HG03575 (cell line): ENCODE data around the gene CROCC.
A peak's percentile ranks its signal among the peaks of the same experiment; 100 is the strongest.
"Not testable (repeated sequence)": the region's sequence is repeated elsewhere in the genome, so short reads cannot be mapped to it uniquely, and the experiment has no call there.

Source experiments
- ATAC-seq: cut with Tn5 transposase; IDR thresholded peaks from one replicate; pipeline ENCODE4 v1.9.1; 2021; ENCODE audit not compliant: unreplicated experiment, insufficient number of reproducible peaks, low FRiP score; ENCODE audit errors: extremely low read depth

The CROCC gene

GRCh38 chr1:16896316-16897055 lies 25.2 kb upstream of the CROCC start:
- ATAC-seq: not testable (repeated sequence)

- ATAC-seq: not testable (repeated sequence)
These were observed 24.1 kb upstream of the CROCC start for GRCh38 chr1:16897653-16898052.

GRCh38 chr1:16898298-16898697 lies 23.4 kb upstream of the CROCC start:
- not testable (repeated sequence) for ATAC-seq

- ATAC-seq: not testable (repeated sequence)
These were observed 22.7 kb upstream of the CROCC start for GRCh38 chr1:16899020-16899419.

GRCh38 chr1:16900751-16901150 lies 21.0 kb upstream of the CROCC start:
- no peak for ATAC-seq

GRCh38 chr1:16901371-16901770 lies 20.4 kb upstream of the CROCC start:
- not testable (repeated sequence) for ATAC-seq

GRCh38 chr1:16903054-16903453 lies 18.7 kb upstream of the CROCC start:
- no peak for ATAC-seq

GRCh38 chr1:16903458-16903796 lies 18.3 kb upstream of the CROCC start:
- no peak for ATAC-seq

- ATAC-seq: peak; percentile 41
These were observed 17.1 kb upstream of the CROCC start for GRCh38 chr1:16904560-16905109.

- peak; percentile 48 for ATAC-seq
These were observed 16.4 kb upstream of the CROCC start for GRCh38 chr1:16905110-16905867.

- ATAC-seq: no peak
These were observed 15.6 kb upstream of the CROCC start for GRCh38 chr1:16905868-16906702.

GRCh38 chr1:16906873-16907272 lies 14.9 kb upstream of the CROCC start:
- no peak for ATAC-seq

- ATAC-seq: no peak
These were observed 13.6 kb upstream of the CROCC start for GRCh38 chr1:16907870-16908758.

- not testable (repeated sequence) for ATAC-seq
These were observed 9.6 kb upstream of the CROCC start for GRCh38 chr1:16911851-16912721.

GRCh38 chr1:16912742-16913141 lies 9.0 kb upstream of the CROCC start:
- not testable (repeated sequence) for ATAC-seq

GRCh38 chr1:16913181-16913832 lies 8.4 kb upstream of the CROCC start:
- no peak for ATAC-seq
